ENCODE measurements around the gene TP53I3.
A peak's percentile ranks its signal among the peaks of the same experiment; 100 is the strongest.
"Not testable (repeated sequence)": the region's sequence is repeated elsewhere in the genome, so short reads cannot be mapped to it uniquely, and the experiment has no call there.

Gene TP53I3

DNA sequence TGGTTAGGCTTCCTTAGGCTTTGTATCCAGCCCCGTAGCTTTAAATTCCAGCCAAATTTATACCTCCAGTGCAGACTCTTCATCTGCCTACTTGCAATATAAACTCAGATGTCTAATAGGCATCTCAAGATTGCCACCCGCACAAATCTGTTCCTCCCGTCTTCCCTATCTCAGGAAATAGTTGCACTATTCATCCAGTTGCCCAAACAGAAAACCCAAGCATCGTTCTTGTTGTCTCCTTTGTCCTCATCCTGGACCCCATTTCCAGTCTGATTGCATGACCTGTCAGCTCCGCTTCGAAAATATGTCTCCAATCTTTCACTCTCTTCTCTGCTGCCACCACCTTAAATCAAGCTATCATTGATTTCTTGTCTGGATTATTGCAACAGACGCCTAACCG lies 32.8 kb downstream of the TP53I3 start:
- no peak for DNase-seq

DNA sequence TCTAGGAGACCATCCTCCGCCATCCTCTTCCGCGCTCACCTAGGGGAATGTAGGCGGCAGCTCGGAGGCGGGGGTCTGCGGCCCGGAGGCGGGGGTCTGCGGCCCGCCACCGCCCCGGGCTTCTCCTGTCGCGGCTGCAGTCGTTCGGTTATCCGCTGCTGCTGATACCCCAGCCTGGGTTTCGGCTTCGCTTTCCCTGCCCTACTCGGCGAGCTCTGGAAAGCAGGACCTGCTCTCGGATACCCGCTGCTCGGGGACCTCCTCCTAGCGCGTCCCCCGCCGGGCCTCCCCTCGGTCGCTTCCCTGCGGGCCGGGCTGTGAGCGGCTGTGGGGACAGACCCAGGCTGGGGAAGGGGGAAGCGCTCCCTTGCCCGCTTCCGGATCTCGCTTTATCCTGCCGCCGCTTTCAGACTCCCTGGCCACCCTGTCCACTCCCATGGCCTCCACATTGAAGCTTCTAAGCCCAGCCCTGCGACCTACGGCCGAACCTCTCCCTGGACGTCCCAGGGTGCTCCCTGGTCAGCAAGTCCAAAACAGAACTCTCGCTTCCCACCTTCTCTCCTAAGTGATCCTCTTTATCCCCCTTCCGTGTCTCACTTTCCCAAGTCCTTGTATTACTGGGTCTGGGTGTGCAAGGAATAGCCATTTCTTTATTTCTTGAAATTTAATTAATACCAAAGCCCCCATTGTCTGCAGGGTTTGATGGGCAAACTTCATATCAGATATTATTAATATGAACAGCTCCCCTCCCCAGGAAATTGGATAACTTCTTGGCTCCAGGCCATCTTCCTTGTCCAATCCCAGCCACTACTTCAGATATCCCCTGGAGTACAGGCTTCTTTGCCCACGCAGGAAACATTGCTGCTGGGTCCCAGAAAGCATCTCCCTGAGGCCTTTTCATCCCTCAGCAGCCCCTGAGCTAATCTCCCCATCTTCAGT lies 34.3 kb downstream of the TP53I3 start:
- no peak for DNase-seq

DNA sequence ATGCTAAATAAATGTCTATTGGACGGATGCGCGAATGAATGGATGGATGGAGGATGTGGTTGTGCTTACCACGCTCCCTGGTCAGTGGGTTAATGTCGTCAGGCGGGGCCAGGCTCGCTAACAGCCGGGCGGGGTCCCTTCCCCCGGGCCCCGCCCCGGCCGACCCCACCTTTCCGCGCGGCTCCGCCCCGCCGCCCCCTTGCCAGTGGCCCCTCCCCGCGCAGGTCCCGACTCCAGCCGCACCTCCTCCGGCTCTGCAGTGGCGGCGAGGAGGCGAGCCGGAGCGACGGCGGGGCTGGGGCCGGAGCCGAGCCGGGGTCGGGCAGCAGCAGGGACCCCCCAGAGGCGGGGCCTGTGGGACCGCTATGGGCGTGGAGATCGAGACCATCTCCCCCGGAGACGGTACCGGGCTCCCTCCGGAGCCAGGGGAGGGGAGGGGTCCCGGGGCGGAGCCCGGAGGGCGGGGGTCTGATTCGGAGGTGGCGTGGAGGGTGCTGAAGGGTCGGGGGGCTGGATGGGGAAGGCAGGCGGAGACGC lies 35.1 kb downstream of the TP53I3 start, which contains the start of gene FKBP1B:
Gene FKBP1B, plus strand, starts transcription at position 257 of the 537 bp plus-strand sequence. Its CDS starts 109 bp downstream, at position 366.
- no peak for DNase-seq

DNA sequence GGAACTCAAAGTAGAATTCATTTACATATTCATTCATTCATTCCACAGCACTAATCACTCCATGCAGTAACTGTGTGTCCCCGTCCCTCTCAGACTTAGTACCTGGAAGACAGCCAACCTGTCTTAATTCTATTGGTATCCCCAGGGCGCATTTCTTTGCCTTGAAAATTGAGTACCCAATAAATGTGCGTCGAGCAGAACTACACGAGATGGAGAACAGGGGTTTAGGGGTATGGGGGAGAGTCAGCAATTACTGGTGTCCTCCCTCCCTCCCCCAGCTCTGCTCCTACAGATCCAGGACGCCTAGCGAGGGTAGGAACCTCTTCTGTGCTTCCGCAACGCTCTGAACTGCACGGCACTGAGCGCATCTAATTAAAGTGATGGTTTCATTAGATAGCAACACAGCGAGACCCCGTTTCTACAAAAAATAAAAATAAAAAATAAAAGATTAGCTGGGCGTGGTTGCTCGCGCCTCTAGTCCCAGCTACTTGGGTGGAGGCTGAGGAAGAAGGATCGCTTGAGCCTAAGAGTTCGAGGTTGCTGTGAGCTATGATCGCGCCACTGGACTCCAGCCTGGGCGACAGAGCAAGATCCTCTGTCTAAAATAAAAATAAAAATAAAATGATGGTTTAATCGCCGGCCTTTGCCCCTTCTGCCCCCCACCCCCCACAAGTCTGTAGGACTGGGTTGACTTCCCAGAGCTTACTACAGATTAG lies 35.7 kb downstream of the TP53I3 start:
- DNase-seq: no peak

DNA sequence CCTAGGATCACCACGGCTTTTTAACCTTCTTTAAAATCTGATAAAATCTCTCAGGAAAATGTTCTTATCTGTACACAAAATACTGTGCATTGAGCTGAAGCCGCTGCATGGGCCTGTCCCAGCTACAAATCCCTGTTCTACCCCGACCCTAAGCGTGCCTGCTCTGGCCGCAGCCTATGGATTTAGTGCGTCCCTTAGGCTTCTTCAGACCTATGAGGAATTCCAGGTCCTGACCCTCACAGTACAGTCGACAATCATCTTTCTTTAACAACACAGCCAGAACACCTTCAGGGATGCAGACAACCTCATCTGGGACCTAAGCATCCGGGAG lies 37.0 kb downstream of the TP53I3 start:
- DNase-seq: no peak

DNA sequence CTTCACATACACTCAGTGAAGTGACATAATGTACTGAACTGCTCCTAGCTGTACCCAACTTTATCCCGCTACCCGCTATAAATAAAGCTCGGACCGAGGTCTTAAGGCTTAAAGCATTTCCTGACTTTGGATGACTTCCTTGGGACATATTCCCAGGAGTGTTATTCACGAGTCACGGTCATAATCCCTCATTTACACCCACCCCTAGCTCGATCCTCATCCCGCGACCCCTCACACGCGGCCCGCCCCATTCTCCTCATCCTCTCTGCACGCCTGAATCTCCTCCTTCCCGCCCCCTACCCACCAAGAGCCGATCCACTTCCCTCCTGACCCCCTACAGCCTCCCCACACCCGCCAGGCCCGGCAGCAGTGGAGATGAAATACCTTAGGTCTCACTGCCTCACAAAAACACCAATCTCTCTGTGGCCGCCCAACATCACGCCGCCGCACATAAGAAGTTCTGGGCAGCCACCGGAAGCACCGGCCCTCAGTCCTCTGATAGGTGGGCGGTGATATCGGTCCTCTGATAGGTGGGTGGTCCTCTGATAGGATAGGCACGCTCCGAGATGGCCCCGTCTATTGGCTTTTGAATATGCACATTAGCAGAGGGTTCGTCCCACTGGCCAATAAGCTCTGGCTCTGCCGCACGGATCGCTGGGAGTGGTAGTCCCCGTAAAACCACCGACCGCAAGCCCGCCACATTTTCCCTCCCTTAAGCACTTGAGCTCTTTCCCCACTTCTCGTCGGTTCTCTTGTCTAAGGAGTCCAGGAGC lies 37.5 kb downstream of the TP53I3 start, which contains the start of gene WDCP:
Gene WDCP, minus strand, starts transcription at position 462 of the 773 bp plus-strand sequence. CDS start 7,897 bp downstream, outside the sequence.
- DNase-seq: peak; percentile 77

DNA sequence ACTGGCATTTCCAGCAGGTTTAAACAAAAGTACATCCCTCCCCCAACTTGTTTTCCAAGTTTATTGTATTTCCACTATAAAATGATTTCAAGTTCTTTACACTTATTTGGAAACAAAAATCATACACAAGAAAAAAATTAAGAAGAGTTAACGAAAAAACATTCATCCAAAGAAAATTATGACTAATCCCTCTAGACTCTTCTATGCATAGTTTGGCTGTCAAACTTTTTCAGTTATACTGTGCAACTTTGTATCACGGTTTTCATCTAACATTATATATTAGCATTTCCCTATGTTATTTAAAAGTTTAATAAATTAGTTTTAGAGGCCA lies 38.1 kb downstream of the TP53I3 start:
- DNase-seq: no peak

DNA sequence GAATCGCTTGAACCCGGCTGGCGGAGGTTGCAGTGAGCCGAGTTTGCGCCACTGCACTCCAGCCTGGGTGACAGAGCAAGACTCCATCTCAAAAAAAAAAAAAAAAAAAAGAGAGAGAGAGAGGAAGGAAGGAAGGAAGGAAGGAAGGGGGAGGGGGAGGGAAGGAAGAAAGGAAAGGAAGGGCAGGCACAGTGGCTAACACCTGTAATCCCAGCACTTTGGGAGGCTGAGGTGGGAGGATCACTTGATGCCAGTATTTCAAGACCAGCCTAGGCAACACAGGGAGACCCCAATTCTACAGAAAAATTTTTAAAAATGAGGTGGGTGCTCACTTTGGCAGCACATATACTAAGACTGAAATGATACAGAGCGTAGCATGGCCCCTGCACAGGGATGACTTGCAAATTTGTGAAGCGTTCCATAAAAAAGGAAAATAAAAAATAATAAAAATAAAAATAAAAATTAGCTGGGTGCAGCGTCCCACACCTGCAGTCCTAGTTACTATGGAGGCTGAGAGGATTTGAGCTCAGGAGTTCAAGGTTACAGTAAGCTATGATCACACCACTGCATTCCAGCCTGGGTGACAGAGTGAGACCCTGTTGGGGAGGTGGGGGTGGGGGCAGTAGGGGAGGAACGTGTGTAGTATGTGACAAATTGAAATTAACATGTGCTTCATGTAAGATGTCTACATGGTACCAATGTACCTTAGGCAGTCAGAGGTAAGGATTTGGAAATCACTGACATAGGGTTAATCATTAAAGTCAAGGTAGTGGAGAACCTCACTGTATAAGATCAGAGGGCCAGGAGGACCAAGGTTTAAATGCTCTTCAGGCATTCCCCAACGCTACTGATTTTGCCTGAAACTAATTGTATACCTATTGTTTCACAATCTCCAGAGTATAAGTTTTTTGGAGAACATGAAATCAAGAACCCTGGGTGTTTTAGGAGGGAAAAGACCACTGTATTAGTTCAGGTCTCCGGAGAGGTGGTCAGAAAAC lies 38.8 kb downstream of the TP53I3 start:
- no peak for DNase-seq

DNA sequence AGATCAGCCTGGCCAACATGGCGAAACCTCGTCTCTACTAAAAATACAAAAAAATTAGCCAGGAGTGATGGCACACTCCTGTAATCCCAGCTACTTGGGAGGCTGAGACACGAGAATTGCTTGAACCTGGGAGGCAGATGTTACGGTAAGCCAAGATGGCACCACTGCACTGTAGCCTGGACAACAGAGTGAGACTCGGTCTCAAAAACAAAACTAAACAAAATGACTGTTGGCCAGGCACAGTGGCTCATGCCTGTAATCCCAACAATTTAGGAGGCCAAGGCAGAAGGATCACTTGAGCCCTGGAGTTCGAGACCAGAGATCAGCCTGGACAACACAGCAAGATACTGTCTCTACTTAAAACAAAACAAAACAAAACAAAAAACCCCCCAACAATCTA lies 41.5 kb downstream of the TP53I3 start:
- not testable (repeated sequence) for DNase-seq

DNA sequence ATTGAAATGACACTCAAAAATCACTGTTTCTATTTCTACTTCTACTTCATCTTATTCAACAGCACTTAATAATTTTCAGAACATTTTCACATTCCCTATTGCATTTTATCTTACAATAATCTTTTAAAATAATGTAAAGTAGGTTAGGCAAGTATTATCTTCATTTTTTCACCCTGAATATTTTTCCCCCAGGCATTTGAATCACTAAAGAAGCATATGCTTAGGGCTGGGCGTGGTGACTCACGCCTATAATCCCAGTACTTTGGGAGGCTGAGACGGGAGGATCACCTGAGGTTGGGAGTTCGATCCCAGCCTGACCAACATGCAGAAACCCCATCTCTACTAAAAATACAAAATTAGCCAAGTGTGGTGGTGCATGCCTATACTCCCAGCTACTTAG lies 44.1 kb downstream of the TP53I3 start:
- DNase-seq: no peak

DNA sequence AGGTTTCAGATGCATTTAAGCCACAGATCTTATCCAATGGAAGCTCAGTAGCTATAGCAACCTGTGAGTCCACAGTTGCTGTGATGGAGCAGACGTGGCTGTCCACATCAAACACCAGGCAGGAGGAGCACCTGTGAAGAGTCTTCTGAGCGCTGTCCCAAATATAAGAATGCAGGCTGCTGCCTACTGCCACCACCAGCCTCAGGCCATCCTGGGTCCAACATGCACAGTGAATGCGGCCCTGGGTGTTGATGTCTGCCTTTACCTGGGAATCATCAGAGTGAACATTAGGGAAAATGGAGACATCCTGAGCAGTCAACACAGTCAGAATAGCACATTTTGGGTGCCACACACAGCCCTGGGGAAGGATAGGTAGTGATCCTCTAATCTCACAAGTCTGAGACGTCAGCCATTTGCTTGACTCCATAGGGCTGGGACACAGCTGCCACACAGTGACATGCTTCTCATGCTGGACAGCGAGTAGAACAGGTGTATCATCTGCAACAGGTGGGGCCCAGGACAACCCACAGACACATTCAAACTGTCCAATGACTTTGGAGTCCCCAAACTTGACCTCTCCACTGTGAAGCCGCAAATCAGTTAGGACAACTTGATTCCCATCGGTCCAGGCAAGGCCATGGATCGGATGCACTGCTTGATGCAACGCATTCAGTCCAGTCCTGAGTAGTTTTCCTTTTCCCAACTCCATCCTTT lies 45.7 kb downstream of the TP53I3 start:
- DNase-seq: no peak
